Activated CD4-positive, alpha-beta T cell treated with anti-CD3 and anti-CD28 coated beads for 36 hours (primary cell): ENCODE results near the gene CGRRF1. TPM values are rescaled to one million over a fixed set of nuclear protein-coding genes. Genes with fewer than 3 reads are reported as not detected.

Experiments used
- ATAC-seq: fragments of 200-7000 bp; cut with Tn5 transposase; one replicate; pipeline ENCODE4 v1.10.0; 2021; ENCODE audit warnings: mild to moderate bottlenecking, moderate library complexity
- CTCF ChIA-PET: fragments of 350-600 bp; sonication (Branson Sonifier 250); formaldehyde crosslinking; loops from one replicate; lab custom pipeline; 2021; ENCODE audit warnings: antibody characterized with exemption; lab: Charles Lee
- POLR2A ChIA-PET: fragments of 350-600 bp; sonication (Branson Sonifier 250); formaldehyde crosslinking; loops from one replicate; lab custom pipeline; 2021; ENCODE audit warnings: antibody characterized with exemption, inconsistent platforms; lab: Charles Lee
- DNase-seq: peaks from one replicate; pipeline ENCODE4 v3.0.0-alpha.2; 2020
- H3K27ac Mint-ChIP-seq: one replicate; pipeline ENCODE4 v1.8.0; 2021; ENCODE audit warnings: mixed read lengths
- H3K27me3 Mint-ChIP-seq: one replicate; pipeline ENCODE4 v1.8.0; 2021; ENCODE audit warnings: mixed read lengths
- H3K36me3 Mint-ChIP-seq: one replicate; pipeline ENCODE4 v1.8.0; 2021; ENCODE audit warnings: low read depth, mixed read lengths
- H3K4me1 Mint-ChIP-seq: one replicate; pipeline ENCODE4 v1.8.0; 2021; ENCODE audit warnings: mixed read lengths
- H3K4me3 Mint-ChIP-seq: one replicate; pipeline ENCODE4 v1.8.0; 2021; ENCODE audit warnings: mild to moderate bottlenecking, moderate library complexity, mixed read lengths
- H3K9me3 Mint-ChIP-seq: one replicate; pipeline ENCODE4 v1.8.0; 2021; ENCODE audit warnings: low read depth, mixed read lengths
- intact Hi-C, 2 experiments: fragments of 100-400 bp; cut with DNase I in 1 of 2; cut with micrococcal nuclease in 1 of 2; formaldehyde crosslinking; loops; one replicate each; pipeline versions ENCODE4 v1.14.2 to v1.15.1; 2022 to 2024; cut with DNase I, micrococcal nuclease
- total RNA-seq, 2 experiments: library from RNA; stranded (reverse); gene quantifications; one replicate each; pipeline ENCODE4 v1.2.3, GENCODE V29; 2021

CGRRF1 gene
- total RNA-seq, 2 experiments from 2014 or later, result 10.2 to 15.2 TPM

- ChIA-PET CTCF (interaction anchor here (0.9 kb wide), 1 partner anchor 48 kb away, joined by 3 read pairs; no protein-coding TSS in a partner anchor), POLR2A (no interaction called here)
- H3K36me3 Mint-ChIP-seq, result peaks cover 23% of the 10 kb centered on the region
- ATAC-seq (no peak), DNase-seq (no peak)
- peaks cover 8% of the 10 kb centered on the region for H3K9me3 Mint-ChIP-seq
- no peak overlapping the region for H3K27ac Mint-ChIP-seq
- no peak overlapping the region for H3K4me3 Mint-ChIP-seq
- peaks cover 33% of the 10 kb centered on the region for H3K4me1 Mint-ChIP-seq
- intact Hi-C loops, result no loop called here
- H3K27me3 Mint-ChIP-seq, result no peaks in the 10 kb centered on the region
These were observed 6.0 kb downstream of the CGRRF1 start for GRCh38 chr14:54515670-54516069.

- CTCF ChIA-PET, result interaction anchor here (0.8 to 0.9 kb wide), 4 partner anchors 21 to 120 kb away, joined by 3 read pairs; partner anchors contain the start of gene CDKN3
- Mint-ChIP-seq H3K36me3 (peaks cover 23% of the 10 kb centered on the region), H3K4me1 (peaks cover 23% of the 10 kb centered on the region), H3K9me3 (peaks cover 8% of the 10 kb centered on the region), H3K27ac (peak overlapping the region; percentile 26), H3K4me3 (no peak overlapping the region), H3K27me3 (no peaks in the 10 kb centered on the region)
- POLR2A ChIA-PET, result no interaction called here
- intact Hi-C loops, result no loop called here
- ATAC-seq, result no peak
- no peak for DNase-seq
These were observed 7.0 kb downstream of the CGRRF1 start for GRCh38 chr14:54516709-54517108.

- DNase-seq, result no peak
- intact Hi-C loops, result no loop called here
- peaks cover 16% of the 10 kb centered on the region for H3K36me3 Mint-ChIP-seq
- POLR2A ChIA-PET, result no interaction called here
- H3K27me3 Mint-ChIP-seq, result no peaks in the 10 kb centered on the region
- CTCF ChIA-PET, result no interaction called here
- H3K4me3 Mint-ChIP-seq, result no peak overlapping the region
- H3K27ac Mint-ChIP-seq, result no peak overlapping the region
- no peaks in the 10 kb centered on the region for H3K4me1 Mint-ChIP-seq
- ATAC-seq, result no peak
- no peaks in the 10 kb centered on the region for H3K9me3 Mint-ChIP-seq
These were observed 14.7 kb downstream of the CGRRF1 start for GRCh38 chr14:54524410-54524809.

- Mint-ChIP-seq H3K4me3 (no peak overlapping the region), H3K9me3 (no peaks in the 10 kb centered on the region), H3K27ac (no peak overlapping the region), H3K27me3 (no peaks in the 10 kb centered on the region), H3K4me1 (no peaks in the 10 kb centered on the region), H3K36me3 (peaks cover 8% of the 10 kb centered on the region)
- DNase-seq, result no peak
- intact Hi-C loops, result no loop called here
- ChIA-PET POLR2A (no interaction called here), CTCF (interaction anchor here (0.6 to 1.2 kb wide), 3 partner anchors 12 to 297 kb away, joined by 3 to 5 read pairs (median 3); no protein-coding TSS in a partner anchor)
- ATAC-seq, result no peak
These were observed 19.3 kb downstream of the CGRRF1 start for GRCh38 chr14:54528973-54529372.

GRCh38 chr14:54529811-54530210 lies 20.1 kb downstream of the CGRRF1 start:
- Mint-ChIP-seq H3K4me1 (no peaks in the 10 kb centered on the region), H3K36me3 (peaks cover 8% of the 10 kb centered on the region), H3K9me3 (no peaks in the 10 kb centered on the region), H3K27ac (no peak overlapping the region), H3K27me3 (no peaks in the 10 kb centered on the region), H3K4me3 (no peak overlapping the region)
- ATAC-seq (no peak), DNase-seq (no peak)
- intact Hi-C loops, result no loop called here
- ChIA-PET POLR2A (no interaction called here), CTCF (interaction anchor here (0.6 to 1.2 kb wide), 3 partner anchors 11 to 296 kb away, joined by 3 to 5 read pairs (median 3); no protein-coding TSS in a partner anchor)

- H3K4me1 Mint-ChIP-seq, result no peaks in the 10 kb centered on the region
- peaks cover 2% of the 10 kb centered on the region for H3K36me3 Mint-ChIP-seq
- CTCF ChIA-PET, result interaction anchor here (0.7 kb wide), 1 partner anchor 757 kb away, joined by 3 read pairs; no protein-coding TSS in a partner anchor
These were observed 22.7 kb downstream of the CGRRF1 start for GRCh38 chr14:54532111-54533012.

GRCh38 chr14:54533100-54533499 lies 23.4 kb downstream of the CGRRF1 start:
- peaks cover 2% of the 10 kb centered on the region for H3K36me3 Mint-ChIP-seq
- ChIA-PET POLR2A (no interaction called here), CTCF (interaction anchor here (0.7 kb wide), 1 partner anchor 756 kb away, joined by 3 read pairs; no protein-coding TSS in a partner anchor)
- no peak overlapping the region for H3K27ac Mint-ChIP-seq
- no peak overlapping the region for H3K4me3 Mint-ChIP-seq
- H3K9me3 Mint-ChIP-seq, result no peaks in the 10 kb centered on the region
- no peak for DNase-seq
- no peak for ATAC-seq
- H3K4me1 Mint-ChIP-seq, result no peaks in the 10 kb centered on the region
- intact Hi-C loops, result no loop called here
- no peaks in the 10 kb centered on the region for H3K27me3 Mint-ChIP-seq

More at GRCh38 chr14:54532111-54533012, 22.7 kb downstream of the CGRRF1 start:
- Mint-ChIP-seq H3K27ac (no peak overlapping the region), H3K9me3 (no peaks in the 10 kb centered on the region), H3K4me3 (no peak overlapping the region), H3K27me3 (no peaks in the 10 kb centered on the region)
- ATAC-seq, result no peak
- intact Hi-C loops, result no loop called here
- DNase-seq, result no peak
- POLR2A ChIA-PET, result no interaction called here

GRCh38 chr14:54535126-54535525 lies 25.4 kb downstream of the CGRRF1 start:
- ATAC-seq, result no peak
- H3K36me3 Mint-ChIP-seq, result peaks cover 4% of the 10 kb centered on the region
- no peaks in the 10 kb centered on the region for H3K9me3 Mint-ChIP-seq
- H3K4me3 Mint-ChIP-seq, result no peak overlapping the region
- H3K4me1 Mint-ChIP-seq, result no peaks in the 10 kb centered on the region
- no peak overlapping the region for H3K27ac Mint-ChIP-seq
- DNase-seq, result no peak
- CTCF ChIA-PET, result no interaction called here
- no peaks in the 10 kb centered on the region for H3K27me3 Mint-ChIP-seq
- intact Hi-C loops, result no loop called here
- POLR2A ChIA-PET, result no interaction called here

GRCh38 chr14:54535646-54536045 lies 25.9 kb downstream of the CGRRF1 start:
- no peaks in the 10 kb centered on the region for H3K9me3 Mint-ChIP-seq
- H3K4me3 Mint-ChIP-seq, result no peak overlapping the region
- intact Hi-C loops, result no loop called here
- peaks cover 5% of the 10 kb centered on the region for H3K36me3 Mint-ChIP-seq
- POLR2A ChIA-PET, result no interaction called here
- no peaks in the 10 kb centered on the region for H3K4me1 Mint-ChIP-seq
- DNase-seq (no peak), ATAC-seq (no peak)
- H3K27ac Mint-ChIP-seq, result no peak overlapping the region
- CTCF ChIA-PET, result no interaction called here
- H3K27me3 Mint-ChIP-seq, result no peaks in the 10 kb centered on the region

- no peak overlapping the region for H3K4me3 Mint-ChIP-seq
- ChIA-PET CTCF (interaction anchor here (1.2 kb wide), 1 partner anchor 21 kb away, joined by 3 read pairs; no protein-coding TSS in a partner anchor), POLR2A (no interaction called here)
- DNase-seq (no peak), ATAC-seq (no peak)
- H3K4me1 Mint-ChIP-seq, result no peaks in the 10 kb centered on the region
- H3K27me3 Mint-ChIP-seq, result no peaks in the 10 kb centered on the region
- H3K36me3 Mint-ChIP-seq, result peaks cover 5% of the 10 kb centered on the region
- no peaks in the 10 kb centered on the region for H3K9me3 Mint-ChIP-seq
- no peak overlapping the region for H3K27ac Mint-ChIP-seq
- intact Hi-C loops, result no loop called here
These were observed 27.9 kb downstream of the CGRRF1 start for GRCh38 chr14:54537651-54538050.

- DNase-seq, result no peak
- Mint-ChIP-seq H3K27me3 (no peaks in the 10 kb centered on the region), H3K27ac (no peak overlapping the region), H3K4me3 (no peak overlapping the region), H3K9me3 (no peaks in the 10 kb centered on the region), H3K4me1 (no peaks in the 10 kb centered on the region), H3K36me3 (peaks cover 5% of the 10 kb centered on the region)
- ChIA-PET POLR2A (no interaction called here), CTCF (interaction anchor here (1.2 to 1.7 kb wide), 4 partner anchors 12 to 29 kb away, joined by 3 to 6 read pairs (median 4); no protein-coding TSS in a partner anchor)
- ATAC-seq, result no peak
- intact Hi-C loops, result no loop called here
These were observed 28.3 kb downstream of the CGRRF1 start for GRCh38 chr14:54538055-54538454.

- DNase-seq (no peak), ATAC-seq (no peak)
- ChIA-PET CTCF (no interaction called here), POLR2A (no interaction called here)
- no peaks in the 10 kb centered on the region for H3K9me3 Mint-ChIP-seq
- no peaks in the 10 kb centered on the region for H3K36me3 Mint-ChIP-seq
- intact Hi-C loops, result no loop called here
- no peak overlapping the region for H3K4me3 Mint-ChIP-seq
- no peak overlapping the region for H3K27ac Mint-ChIP-seq
- peaks cover 3% of the 10 kb centered on the region for H3K27me3 Mint-ChIP-seq
- H3K4me1 Mint-ChIP-seq, result no peaks in the 10 kb centered on the region
These were observed 37.9 kb downstream of the CGRRF1 start for GRCh38 chr14:54547583-54547982.
